ENCODE data around the gene SLC45A1.

- no peak for TF ChIP-seq CTCF (IDR thresholded peaks at IDR 0.05; ENCODE audit: poor library complexity)
- no peak for TF ChIP-seq EZH2phosphoT487 (IDR thresholded peaks at IDR 0.05; ENCODE audit: low read depth, severe bottlenecking, unreplicated experiment)
Observed at GRCh38 chr1:8335246-8335645, 17.3 kb downstream of the SLC45A1 start.
